Small intestine (tissue), 7 donors: ENCODE results near the gene MTSS2. TPM values are rescaled to one million over a fixed set of nuclear protein-coding genes. Genes with fewer than 3 reads are reported as not detected.

ENCODE experiments used
- DNase-seq, 2 donors: peaks; one replicate each; pipeline versions ENCODE4 v3.0.0 to v3.0.0-alpha.2; 2013
- FAIRE-seq: peaks from 2 replicates; lab custom pipeline; 2012; peaks lifted over from hg19 to GRCh38; lab: Jason Lieb, UNC
- H3K27ac ChIP-seq, 3 donors: one replicate each; pipeline ENCODE4 v1.5.1; 2013; ENCODE audit warnings: low read length in 2 of 3, mild to moderate bottlenecking in 2 of 3, control low read depth in 1 of 3, inconsistent platforms in 1 of 3, low read depth in 1 of 3, moderate library complexity in 1 of 3
- H3K27me3 ChIP-seq, 3 donors: one replicate each; pipeline ENCODE4 v1.6.1; 2013; ENCODE audit warnings: low read length in 3 of 3, inconsistent platforms in 1 of 3; ENCODE audit not compliant: control insufficient read depth in 3 of 3, insufficient read depth in 3 of 3
- H3K36me3 ChIP-seq, 3 donors: one replicate each; pipeline ENCODE4 v1.6.1; 2013; ENCODE audit warnings: low read length in 3 of 3, inconsistent platforms in 1 of 3, low read depth in 1 of 3, mild to moderate bottlenecking in 1 of 3, moderate library complexity in 1 of 3; ENCODE audit not compliant: control insufficient read depth in 3 of 3, insufficient read depth in 2 of 3
- H3K4me1 ChIP-seq, 3 donors: one replicate each; pipeline ENCODE4 v1.6.1; 2013; ENCODE audit warnings: low read length in 2 of 3, inconsistent platforms in 1 of 3, low read depth in 1 of 3, mild to moderate bottlenecking in 1 of 3, moderate library complexity in 1 of 3; ENCODE audit not compliant: control insufficient read depth in 3 of 3, insufficient read depth in 2 of 3
- H3K4me3 ChIP-seq, 3 donors: one replicate each; pipeline ENCODE4 v1.5.1; 2013; ENCODE audit warnings: low read length in 3 of 3, control low read depth in 1 of 3, inconsistent platforms in 1 of 3, low read depth in 1 of 3, mild to moderate bottlenecking in 1 of 3, moderate library complexity in 1 of 3
- H3K9me3 ChIP-seq, 2 donors: one replicate each; pipeline ENCODE4 v1.6.1; 2013; ENCODE audit warnings: low read depth in 1 of 2, low read length in 1 of 2; ENCODE audit not compliant: control insufficient read depth in 2 of 2, insufficient read depth in 1 of 2
- WGBS, 3 donors: extraction: QIAGEN DNeasy Blood & Tissue Kit; methylation state at CpG; one replicate each; pipeline ENCODE4 v1.1.7; 2013; 5-methylcytosine and 5-hydroxymethylcytosine counted together
- polyA plus RNA-seq, 4 donors: library from polyadenylated mRNA; stranded (reverse) in 3 of 4; unstranded in 1 of 4; fragments of 200-250 nt in 3 of 4; fragments of 120-200 nt in 1 of 4; gene quantifications; one replicate each; pipeline versions ENCODE4 v1.2.1 to v1.2.3, GENCODE V29; 2013
- donor health status: healthy with polysubstance abuse.
- donor health status: control.
- donor health status: control.
- donor health status: Bipolar disorder and iron deficiency.
- donor health status: healthy.

MTSS2 gene
- polyA plus RNA-seq, 4 donors: 2.9 to 15.2 (median 11.0) TPM

- FAIRE-seq (no peak), DNase-seq (no peak)
- Histone ChIP-seq H3K36me3 (peaks cover 0 to 66% (median 0%) of the 10 kb centered on the region in 3 donors), H3K27me3 (no peaks in the 10 kb centered on the region), H3K27ac (no peak overlapping the region), H3K4me3 (no peak overlapping the region), H3K9me3 (no peaks in the 10 kb centered on the region), H3K4me1 (peaks cover 0 to 22% (median 2%) of the 10 kb centered on the region in 3 donors)
- WGBS, 3 donors: 93 to 97% (median 95%) methylated on average over 31 of the region's 31 CpGs
These were observed 24.8 kb upstream of the MTSS2 start for GRCh38 chr16:70710422-70711210.

- peaks cover 0 to 22% (median 3%) of the 10 kb centered on the region in 3 donors for H3K4me1 ChIP-seq
- DNase-seq: no peak
- no peaks in the 10 kb centered on the region for H3K9me3 ChIP-seq
- peak overlapping the region in 2 of 3 donors; percentile 22 to 30 for H3K27ac ChIP-seq
- no peak overlapping the region for H3K4me3 ChIP-seq
- 53 to 59% (median 55%) methylated on average over 7 of the region's 7 CpGs for whole genome bisulfite sequencing, 3 donors
- H3K27me3 ChIP-seq: no peaks in the 10 kb centered on the region
- peaks cover 0 to 68% (median 0%) of the 10 kb centered on the region in 3 donors for H3K36me3 ChIP-seq
- no peak for FAIRE-seq
These were observed 24.1 kb upstream of the MTSS2 start for GRCh38 chr16:70709942-70710341.

GRCh38 chr16:70709457-70709856 is 23.6 kb upstream of the MTSS2 start:
- Histone ChIP-seq H3K36me3 (peaks cover 0 to 68% (median 0%) of the 10 kb centered on the region in 3 donors), H3K4me3 (no peak overlapping the region), H3K4me1 (peaks cover 0 to 22% (median 4%) of the 10 kb centered on the region in 3 donors), H3K9me3 (no peaks in the 10 kb centered on the region), H3K27ac (peak overlapping the region in 2 of 3 donors; percentile 22 to 30), H3K27me3 (no peaks in the 10 kb centered on the region)
- 63 to 85% (median 70%) methylated on average over 5 of the region's 5 CpGs for WGBS, 3 donors
- DNase-seq (no peak), FAIRE-seq (no peak)

DNA sequence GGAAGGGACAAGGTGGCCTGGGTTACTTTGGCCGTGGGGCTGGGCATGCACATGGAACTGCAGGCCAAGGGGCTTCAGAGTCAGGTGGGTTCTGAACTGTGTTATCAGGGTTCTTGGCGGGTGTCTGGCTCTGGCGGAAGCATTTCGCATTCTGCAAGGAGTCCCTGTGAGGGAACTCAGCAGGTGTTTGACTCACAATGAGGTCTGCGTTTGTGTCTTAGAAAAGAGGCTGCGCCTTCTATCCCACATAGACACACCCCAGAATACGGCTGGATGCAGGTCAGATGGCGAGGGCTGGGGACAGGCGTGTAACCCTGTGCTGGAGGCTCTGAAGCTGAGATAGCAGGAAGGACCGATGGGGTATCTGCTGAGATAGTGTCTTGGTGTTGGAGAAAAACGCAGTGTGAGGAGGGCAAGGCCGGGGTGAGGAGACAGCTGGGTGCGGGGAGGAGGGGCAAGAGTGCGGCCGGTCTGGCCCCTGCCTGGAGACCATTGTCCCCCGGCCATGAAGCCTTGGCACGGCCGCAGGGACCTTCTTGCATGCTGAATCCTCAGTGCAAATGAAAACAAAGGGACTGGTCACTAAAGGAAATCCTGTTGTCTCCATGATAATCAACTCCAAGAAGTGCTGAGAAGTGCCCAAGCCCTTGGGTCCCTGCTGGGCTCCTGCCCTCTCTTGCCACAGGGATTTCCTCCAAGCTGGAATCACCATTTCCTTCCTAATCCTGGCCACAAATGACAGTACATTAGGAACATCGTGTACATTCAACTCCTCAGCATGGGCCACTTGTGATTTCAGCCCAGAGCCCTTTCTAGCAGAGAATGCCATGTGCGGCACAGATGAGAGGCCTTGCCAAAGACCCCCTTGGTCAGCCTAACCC is 22.8 kb upstream of the MTSS2 start:
- 84 to 92% (median 89%) methylated on average over 20 of the region's 20 CpGs for WGBS, 3 donors
- Histone ChIP-seq H3K36me3 (peaks cover 0 to 70% (median 0%) of the 10 kb centered on the region in 3 donors), H3K27me3 (no peaks in the 10 kb centered on the region), H3K4me3 (no peak overlapping the region), H3K27ac (no peak overlapping the region), H3K9me3 (no peaks in the 10 kb centered on the region), H3K4me1 (peaks cover 0 to 28% (median 4%) of the 10 kb centered on the region in 3 donors)
- FAIRE-seq (no peak), DNase-seq (no peak)

GRCh38 chr16:70706948-70707465 is 21.2 kb upstream of the MTSS2 start:
- DNase-seq (no peak), FAIRE-seq (no peak)
- Histone ChIP-seq H3K4me3 (no peak overlapping the region), H3K27ac (peak overlapping the region in 2 of 3 donors; percentile 54 to 56), H3K36me3 (peaks cover 0 to 77% (median 0%) of the 10 kb centered on the region in 3 donors), H3K27me3 (no peaks in the 10 kb centered on the region), H3K9me3 (no peaks in the 10 kb centered on the region), H3K4me1 (peaks cover 0 to 33% (median 4%) of the 10 kb centered on the region in 3 donors)
- WGBS, 3 donors: 67 to 86% (median 82%) methylated on average over 7 of the region's 7 CpGs

DNA sequence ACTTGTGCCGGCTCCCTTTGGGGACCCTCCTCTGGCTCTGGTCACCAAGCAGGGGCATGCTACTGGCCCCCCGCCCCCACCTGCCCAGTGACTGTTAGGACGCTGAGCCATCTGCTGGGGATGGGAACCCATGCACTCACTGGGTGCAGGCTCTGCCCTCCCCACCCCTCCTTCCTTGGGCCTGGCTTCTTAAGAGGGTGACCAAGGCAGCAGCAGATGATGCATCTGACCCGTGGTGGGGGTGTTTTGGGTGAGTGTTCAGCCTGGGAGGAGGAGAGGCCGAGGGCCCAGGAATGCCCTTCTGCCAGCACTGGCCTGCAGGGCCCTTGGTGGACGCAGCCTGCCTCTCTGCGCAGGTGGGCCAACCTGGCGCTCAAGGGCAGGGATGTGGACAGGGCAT is 19.2 kb upstream of the MTSS2 start:
- Histone ChIP-seq H3K36me3 (peaks cover 0 to 73% (median 0%) of the 10 kb centered on the region in 3 donors), H3K9me3 (no peaks in the 10 kb centered on the region), H3K27ac (peak overlapping the region in 1 of 3 donors; percentile 42), H3K4me1 (peaks cover 0 to 33% (median 4%) of the 10 kb centered on the region in 3 donors), H3K4me3 (no peak overlapping the region), H3K27me3 (no peaks in the 10 kb centered on the region)
- FAIRE-seq (no peak), DNase-seq (no peak)
- WGBS, 3 donors: 69 to 87% (median 75%) methylated on average over 8 of the region's 8 CpGs

DNA sequence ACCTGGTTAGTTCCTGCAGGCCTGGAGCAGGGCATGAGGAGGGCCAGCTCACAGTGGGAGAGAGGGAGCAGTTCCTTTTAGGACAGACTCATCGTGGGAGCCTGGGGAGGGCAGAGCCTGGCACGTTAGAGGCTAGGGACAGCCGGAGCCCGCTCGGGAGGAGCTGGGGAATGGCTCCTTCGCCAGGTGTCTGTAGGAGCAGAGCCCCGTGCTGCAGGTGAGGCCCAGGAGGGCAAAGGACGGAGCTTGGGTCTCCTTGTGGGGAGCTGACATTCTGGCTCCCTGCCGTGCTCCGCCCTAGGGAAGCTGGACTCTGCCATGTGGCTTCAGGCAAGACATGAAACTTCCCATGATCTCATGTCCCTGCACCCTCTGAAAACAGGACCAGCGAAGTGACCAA is 18.7 kb upstream of the MTSS2 start:
- H3K4me3 ChIP-seq: no peak overlapping the region
- H3K9me3 ChIP-seq: no peaks in the 10 kb centered on the region
- peak overlapping the region in 1 of 3 donors; percentile 42 for H3K27ac ChIP-seq
- WGBS, 3 donors: 8 to 64% (median 47%) methylated on average over 11 of the region's 11 CpGs
- no peaks in the 10 kb centered on the region for H3K27me3 ChIP-seq
- H3K36me3 ChIP-seq: peaks cover 0 to 75% (median 0%) of the 10 kb centered on the region in 3 donors
- peak; percentile 68 to 71 for DNase-seq
- H3K4me1 ChIP-seq: peaks cover 0 to 33% (median 2%) of the 10 kb centered on the region in 3 donors
- FAIRE-seq: no peak

- peak overlapping the region in 2 of 3 donors; percentile 56 to 82 for H3K27ac ChIP-seq
- peaks cover 0 to 77% (median 0%) of the 10 kb centered on the region in 3 donors for H3K36me3 ChIP-seq
- 77 to 80% (median 78%) methylated on average over 6 of the region's 6 CpGs for WGBS, 3 donors
- H3K4me3 ChIP-seq: no peak overlapping the region
- peaks cover 0 to 33% (median 2%) of the 10 kb centered on the region in 3 donors for H3K4me1 ChIP-seq
- FAIRE-seq (no peak), DNase-seq (no peak)
- no peaks in the 10 kb centered on the region for H3K9me3 ChIP-seq
- no peaks in the 10 kb centered on the region for H3K27me3 ChIP-seq
These were observed 18.1 kb upstream of the MTSS2 start for GRCh38 chr16:70703835-70704381.
